ENCODE results near the gene KIRREL3.

- TF ChIP-seq POLR2A (IDR thresholded peaks at IDR 0.05): no peak
- TF ChIP-seq CTCF (IDR thresholded peaks at IDR 0.05): no peak
Measured at GRCh38 chr11:126431401-126432064, 569.0 kb downstream of the KIRREL3 start.

All from testis (tissue), 2 donors.